Measurements from ENCODE around the gene TMC1.

Gene TMC1

DNA sequence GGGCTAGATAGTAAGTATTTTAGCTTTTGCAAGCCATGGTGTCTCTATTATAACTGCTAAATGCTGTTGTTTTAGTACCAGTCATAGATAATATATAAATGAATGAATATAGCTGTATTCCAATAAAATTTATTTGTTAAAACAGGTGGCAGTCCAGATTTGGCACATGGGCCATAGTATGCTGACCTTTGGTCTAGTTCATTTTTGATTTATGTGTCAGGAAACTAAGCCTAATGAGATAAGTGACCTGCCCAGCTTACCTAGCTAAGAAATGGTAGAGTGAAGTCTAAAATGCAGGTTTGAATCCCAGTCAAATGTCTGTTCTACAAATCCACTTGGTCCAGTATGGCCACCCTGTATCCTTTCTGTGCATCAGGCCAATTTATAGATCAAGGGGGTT is 292.1 kb downstream of the TMC1 start:
- TF ChIP-seq, protein P1, sequence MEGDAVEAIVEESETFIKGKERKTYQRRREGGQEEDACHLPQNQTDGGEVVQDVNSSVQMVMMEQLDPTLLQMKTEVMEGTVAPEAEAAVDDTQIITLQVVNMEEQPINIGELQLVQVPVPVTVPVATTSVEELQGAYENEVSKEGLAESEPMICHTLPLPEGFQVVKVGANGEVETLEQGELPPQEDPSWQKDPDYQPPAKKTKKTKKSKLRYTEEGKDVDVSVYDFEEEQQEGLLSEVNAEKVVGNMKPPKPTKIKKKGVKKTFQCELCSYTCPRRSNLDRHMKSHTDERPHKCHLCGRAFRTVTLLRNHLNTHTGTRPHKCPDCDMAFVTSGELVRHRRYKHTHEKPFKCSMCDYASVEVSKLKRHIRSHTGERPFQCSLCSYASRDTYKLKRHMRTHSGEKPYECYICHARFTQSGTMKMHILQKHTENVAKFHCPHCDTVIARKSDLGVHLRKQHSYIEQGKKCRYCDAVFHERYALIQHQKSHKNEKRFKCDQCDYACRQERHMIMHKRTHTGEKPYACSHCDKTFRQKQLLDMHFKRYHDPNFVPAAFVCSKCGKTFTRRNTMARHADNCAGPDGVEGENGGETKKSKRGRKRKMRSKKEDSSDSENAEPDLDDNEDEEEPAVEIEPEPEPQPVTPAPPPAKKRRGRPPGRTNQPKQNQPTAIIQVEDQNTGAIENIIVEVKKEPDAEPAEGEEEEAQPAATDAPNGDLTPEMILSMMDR (IDR thresholded peaks at IDR 0.05; ENCODE audit: low read depth, low read length) = no peak

DNA sequence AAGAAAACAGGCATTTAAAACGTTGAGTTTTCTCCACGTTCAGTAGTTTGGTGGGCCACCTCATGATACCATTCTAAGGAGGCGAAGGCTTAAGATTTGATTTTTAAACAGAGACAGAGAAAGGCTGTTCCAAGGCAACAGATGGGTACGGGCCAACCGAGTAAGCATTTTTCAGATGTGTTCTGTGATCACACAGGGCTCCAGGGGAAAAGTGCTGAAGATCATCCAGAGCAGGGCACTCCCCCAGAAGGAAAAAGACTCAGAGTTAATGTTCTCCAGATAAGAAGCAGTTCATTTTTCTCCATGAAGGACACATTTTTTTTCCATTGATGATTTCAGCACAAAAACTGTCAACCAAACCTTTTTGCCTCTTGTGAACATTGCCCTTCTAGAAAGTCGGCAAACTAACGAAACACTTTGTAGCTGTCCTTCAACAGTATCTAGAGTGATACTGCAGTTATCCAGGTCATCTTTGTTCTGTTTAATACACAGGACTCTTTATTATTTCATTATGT is 292.7 kb downstream of the TMC1 start:
- TF ChIP-seq, protein P1 (IDR thresholded peaks at IDR 0.05; ENCODE audit: low read depth, low read length) = no peak
- no peak for DNase-seq (ENCODE audit: extremely low read depth, low read depth)

More for the DNA sequence above, 292.1 kb downstream of the TMC1 start:
- DNase-seq (ENCODE audit: extremely low read depth, low read depth) = no peak

DNA sequence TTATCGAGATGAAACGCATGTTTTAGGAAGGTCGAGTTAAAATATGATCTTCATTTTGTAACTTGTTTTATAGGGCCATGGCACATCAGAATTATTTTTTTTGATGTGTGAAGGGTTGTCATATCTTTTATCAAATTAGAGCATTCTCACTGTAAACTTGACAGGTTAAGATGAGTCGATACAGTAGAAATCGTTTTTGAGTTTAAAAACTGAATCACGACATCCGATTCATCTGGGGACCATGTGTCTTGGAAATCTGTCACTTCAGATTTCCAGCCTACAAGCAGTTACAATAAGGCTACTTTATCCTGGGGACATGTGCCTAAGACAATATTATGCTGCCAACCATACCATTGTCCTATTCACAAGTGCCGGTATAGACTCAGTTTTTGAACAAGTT is 295.3 kb downstream of the TMC1 start:
- DNase-seq (ENCODE audit: extremely low read depth, low read depth) = no peak
- TF ChIP-seq, protein P1 (IDR thresholded peaks at IDR 0.05; ENCODE audit: low read depth, low read length) = no peak

DNA sequence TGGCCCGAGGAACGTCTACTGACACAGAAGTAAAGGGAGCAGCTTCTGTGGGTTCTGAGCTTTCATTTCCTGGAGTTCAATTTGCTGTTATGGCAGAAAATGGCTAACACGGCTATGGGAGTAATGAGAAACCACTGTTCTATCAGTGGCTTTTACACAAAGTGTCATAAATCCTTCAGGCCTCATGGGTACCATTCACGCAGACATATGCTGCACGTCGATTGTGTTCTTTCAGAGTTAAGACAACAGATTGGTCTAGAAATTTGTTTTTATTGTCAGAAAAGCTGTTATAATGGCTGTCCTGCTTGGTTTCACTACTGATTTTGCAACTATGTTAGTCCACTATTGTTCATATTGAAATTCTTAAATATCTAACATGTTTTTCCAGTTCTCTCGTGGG is 296.0 kb downstream of the TMC1 start:
- DNase-seq (ENCODE audit: extremely low read depth, low read depth) = no peak
- TF ChIP-seq, protein P1 (IDR thresholded peaks at IDR 0.05; ENCODE audit: low read depth, low read length) = no peak

DNA sequence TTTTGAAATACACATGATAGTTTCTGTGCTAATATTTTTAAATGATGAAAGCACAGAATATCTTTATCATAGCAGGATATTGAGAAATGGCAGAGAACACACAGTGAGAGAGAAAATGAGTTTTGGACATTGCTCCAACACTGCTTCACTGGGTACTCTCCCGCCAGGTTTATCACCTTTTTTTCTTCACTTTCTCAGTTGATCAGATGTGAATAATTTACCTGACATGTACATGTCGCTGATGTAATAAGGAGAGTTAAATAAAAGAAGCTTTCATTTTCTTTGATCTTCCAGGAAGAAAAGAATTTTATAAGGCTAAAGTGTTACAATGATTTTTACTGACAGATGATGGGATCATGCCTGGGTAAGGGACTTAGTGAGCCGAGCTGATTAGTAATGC is 297.0 kb downstream of the TMC1 start:
- DNase-seq (ENCODE audit: extremely low read depth, low read depth) = no peak

DNA sequence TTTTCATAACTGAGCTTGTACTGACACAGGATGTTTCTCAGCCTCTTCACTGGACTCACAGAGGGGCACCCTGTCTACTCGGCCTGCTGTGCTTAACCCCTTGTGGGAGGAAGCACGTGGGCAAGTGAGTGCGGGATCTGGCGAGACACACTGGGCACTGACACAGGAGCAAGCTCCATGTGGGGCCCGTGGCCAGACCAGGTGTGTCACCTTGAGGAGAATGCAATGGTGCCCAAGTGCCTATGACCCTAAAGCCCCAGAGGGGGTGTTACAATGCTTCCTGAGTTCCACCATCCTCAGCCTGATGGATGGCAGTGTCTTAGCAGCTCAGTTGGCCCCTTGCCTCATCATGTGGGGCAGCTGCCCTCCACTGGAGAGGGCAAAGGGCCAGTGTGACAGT is 302.6 kb downstream of the TMC1 start:
- TF ChIP-seq, protein P1 (IDR thresholded peaks at IDR 0.05; ENCODE audit: low read depth, low read length) = no peak

More for the DNA sequence above, 297.0 kb downstream of the TMC1 start:
- TF ChIP-seq, protein P1 (IDR thresholded peaks at IDR 0.05; ENCODE audit: low read depth, low read length) = no peak

DNA sequence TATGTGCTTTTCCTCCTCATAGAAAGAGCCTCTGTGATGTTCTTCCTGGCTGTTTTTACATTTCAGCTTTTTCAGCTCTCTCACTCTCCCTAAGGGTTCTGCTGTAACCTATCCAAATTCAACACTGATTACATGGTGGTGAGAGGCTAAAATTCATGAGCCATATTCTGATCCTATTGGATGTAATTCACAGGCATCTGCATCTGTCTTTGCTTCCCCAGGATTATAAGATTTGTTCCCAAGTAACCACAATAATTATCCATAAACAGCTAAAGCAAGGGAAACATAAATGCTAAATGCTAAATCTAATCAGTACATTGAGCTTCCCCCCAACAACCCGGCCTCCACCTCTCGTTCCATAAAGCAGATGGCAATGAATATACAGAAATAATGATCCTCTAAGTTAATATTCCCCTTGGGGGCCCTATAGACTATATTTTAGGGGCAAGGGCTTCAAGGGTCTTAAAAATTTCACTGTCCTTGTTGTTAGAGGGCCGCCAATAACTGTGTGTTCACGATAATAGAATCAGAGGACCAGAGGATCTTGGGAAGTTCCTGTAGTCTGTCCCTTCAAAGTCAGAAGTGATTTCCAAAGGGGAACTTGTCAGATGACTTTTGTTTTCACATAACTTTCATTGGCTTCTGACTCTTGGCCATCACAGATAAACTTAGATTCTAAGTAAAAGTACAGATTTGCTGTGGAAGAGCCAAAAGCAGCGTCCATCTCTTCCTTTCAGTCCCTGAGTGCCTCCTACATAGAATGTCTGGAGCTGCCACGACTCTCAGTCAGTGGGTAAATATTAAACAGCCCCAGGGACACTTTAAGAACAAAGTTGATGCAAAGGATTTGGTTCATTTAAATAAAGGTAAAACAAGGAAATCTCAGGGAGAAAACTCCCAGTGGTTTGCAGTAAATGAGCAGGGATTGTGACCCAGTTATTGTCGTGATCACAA is 305.9 kb downstream of the TMC1 start:
- no peak for DNase-seq (ENCODE audit: extremely low read depth, low read depth)
- TF ChIP-seq, protein P1 (IDR thresholded peaks at IDR 0.05; ENCODE audit: low read depth, low read length) = no peak

More for the DNA sequence above, 302.6 kb downstream of the TMC1 start:
- DNase-seq (ENCODE audit: extremely low read depth, low read depth) = no peak

Data from AG09319 (cell line).